NOMO-1 treated with DMSO at 0.1 percent for 48 hours (cell line): Measurements from ENCODE around the gene SLC30A1.
"Not testable (repeated sequence)": the region's sequence is repeated elsewhere in the genome, so short reads cannot be mapped to it uniquely, and the experiment has no call there.

Source experiments
- DNase-seq: peaks from one replicate; lab custom pipeline; 2025; ENCODE audit not compliant: unreplicated experiment; lab: John Stamatoyannopoulos, UW

SLC30A1 gene

GRCh38 chr1:211578640-211579439 is at the start of gene SLC30A1:
TSS of gene SLC30A1 (minus strand) at chr1:211579161. CDS start at chr1:211578612, 549 bp downstream.
- DNase-seq = peak; percentile 96

- DNase-seq = no peak
Measured at GRCh38 chr1:211628417-211628816, 49.5 kb upstream of the SLC30A1 start.

- DNase-seq = no peak
Measured at GRCh38 chr1:211627259-211627658, 48.3 kb upstream of the SLC30A1 start.

GRCh38 chr1:211625866-211626265 is 46.9 kb upstream of the SLC30A1 start:
- not testable (repeated sequence) for DNase-seq

GRCh38 chr1:211625040-211625439 is 46.1 kb upstream of the SLC30A1 start:
- peak; percentile 61 for DNase-seq

GRCh38 chr1:211623515-211623914 is 44.6 kb upstream of the SLC30A1 start:
- DNase-seq = no peak

GRCh38 chr1:211621447-211622198 is 42.7 kb upstream of the SLC30A1 start:
- DNase-seq = no peak

GRCh38 chr1:211620097-211620496 is 41.1 kb upstream of the SLC30A1 start:
- DNase-seq = no peak

GRCh38 chr1:211619033-211619996 is 40.4 kb upstream of the SLC30A1 start:
- no peak for DNase-seq

GRCh38 chr1:211616965-211617297 is 38.0 kb upstream of the SLC30A1 start:
- DNase-seq = no peak

- no peak for DNase-seq
Measured at GRCh38 chr1:211616231-211616964, 37.4 kb upstream of the SLC30A1 start.

GRCh38 chr1:211614615-211615014 is 35.7 kb upstream of the SLC30A1 start:
- DNase-seq = no peak

- no peak for DNase-seq
Measured at GRCh38 chr1:211613951-211614350, 35.0 kb upstream of the SLC30A1 start.

- DNase-seq = peak; percentile 81
Measured at GRCh38 chr1:211613108-211613947, 34.4 kb upstream of the SLC30A1 start.

GRCh38 chr1:211612786-211613107 is 33.8 kb upstream of the SLC30A1 start:
- no peak for DNase-seq

- no peak for DNase-seq
Measured at GRCh38 chr1:211611818-211612217, 32.9 kb upstream of the SLC30A1 start.

- no peak for DNase-seq
Measured at GRCh38 chr1:211610779-211611556, 32.0 kb upstream of the SLC30A1 start.

- DNase-seq = no peak
Measured at GRCh38 chr1:211609120-211610024, 30.4 kb upstream of the SLC30A1 start.
